ENCODE data around the gene FAM107B.

FAM107B gene

DNA sequence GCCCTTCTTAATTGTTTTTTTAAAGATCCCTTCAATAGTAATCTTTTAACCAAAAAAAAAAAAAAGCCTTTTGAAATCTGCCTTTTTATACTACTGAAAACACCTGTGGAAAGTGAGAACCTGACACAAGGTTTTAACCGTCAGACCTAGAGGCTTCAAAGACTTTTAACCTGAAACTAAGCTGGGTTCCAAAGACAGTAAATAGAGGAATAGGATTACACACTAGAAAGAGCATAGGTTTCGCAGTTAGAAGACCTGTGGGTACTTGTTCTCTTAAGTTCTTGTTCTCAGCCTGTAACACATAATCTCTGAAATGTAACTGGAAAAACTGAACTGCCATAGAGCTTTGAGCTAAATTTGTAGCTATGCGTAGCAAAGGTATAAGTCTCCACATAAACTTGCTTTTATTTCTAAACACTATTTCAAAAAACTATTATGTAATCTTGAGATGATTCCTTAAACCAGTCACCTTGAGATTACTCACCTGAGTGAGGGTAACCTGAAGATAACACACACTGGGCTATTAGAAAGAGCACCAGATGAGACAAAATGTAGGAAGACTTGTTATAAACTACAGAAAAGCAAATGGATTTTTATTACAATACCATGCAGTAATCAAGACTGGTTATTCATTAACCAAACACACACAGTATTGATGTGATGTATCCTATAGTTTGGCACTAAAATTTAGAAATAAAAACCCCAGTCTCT, 247.4 kb downstream of the FAM107B start:
- DNase-seq, result no peak

DNA sequence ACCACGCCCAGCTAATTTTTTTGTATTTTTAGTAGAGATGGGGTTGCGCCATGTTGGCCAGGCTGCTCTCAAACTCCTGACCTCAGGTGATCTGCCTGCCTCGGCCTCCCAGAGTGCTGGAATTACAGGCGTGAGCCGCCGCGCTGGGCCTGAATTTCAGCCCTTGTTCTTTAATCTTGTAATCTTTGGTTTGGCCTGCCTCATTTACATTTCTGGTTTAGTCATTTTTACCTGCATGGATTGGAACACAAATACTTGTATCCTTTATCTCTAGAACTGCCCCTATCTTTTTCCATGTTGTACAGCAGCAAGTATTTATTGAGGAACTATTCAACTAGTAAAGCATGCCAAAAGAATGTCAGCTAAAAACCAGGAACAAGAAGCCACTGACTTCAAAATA, 248.4 kb downstream of the FAM107B start:
- DNase-seq, result no peak

DNA sequence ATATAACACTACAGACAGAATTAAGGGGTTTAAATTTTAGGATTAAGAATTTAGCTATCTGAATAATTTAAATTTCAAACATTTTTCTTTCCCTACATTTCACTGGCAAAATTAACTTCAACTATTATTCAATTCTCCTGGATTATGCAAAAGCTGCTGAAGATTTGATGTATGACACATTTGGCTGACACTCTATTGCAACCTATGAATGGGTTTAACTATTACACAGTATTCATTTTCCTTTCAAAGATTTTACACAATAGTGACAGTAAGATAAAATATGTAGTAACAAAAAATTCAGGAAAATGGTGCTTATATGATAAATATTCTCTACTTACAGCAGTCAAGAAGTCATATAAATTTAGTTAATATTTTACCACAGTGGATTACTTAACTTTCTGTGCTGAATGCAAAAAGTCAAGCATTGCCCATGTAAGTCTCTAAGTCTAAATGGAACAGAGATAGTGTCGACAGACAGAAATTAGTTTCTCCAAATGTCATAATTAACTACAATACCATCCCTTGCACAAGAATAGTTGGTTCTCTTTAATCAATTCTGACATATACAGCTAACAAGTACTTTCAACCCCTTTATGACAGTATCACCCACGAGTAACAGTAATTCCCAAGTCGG, 249.9 kb downstream of the FAM107B start:
- no peak for DNase-seq

DNA sequence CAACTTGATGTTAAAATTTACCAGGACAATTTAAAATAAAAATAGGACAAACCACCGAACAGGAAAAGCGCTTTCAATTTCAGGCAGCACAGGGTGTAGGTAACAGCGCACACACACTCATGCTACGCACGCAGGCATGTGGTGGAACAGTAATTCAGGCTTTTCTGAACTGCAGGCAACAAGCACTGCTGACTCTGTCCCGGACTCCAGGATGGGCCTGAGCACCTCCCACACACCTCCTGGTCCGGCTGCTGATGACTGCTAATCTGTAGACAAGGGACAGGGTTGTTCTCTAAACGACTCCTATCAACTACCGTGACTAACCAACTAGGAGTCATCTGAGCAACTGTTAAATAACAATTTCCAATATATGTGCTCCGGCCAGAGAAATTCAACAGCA, 251.4 kb downstream of the FAM107B start:
- no peak for DNase-seq

DNA sequence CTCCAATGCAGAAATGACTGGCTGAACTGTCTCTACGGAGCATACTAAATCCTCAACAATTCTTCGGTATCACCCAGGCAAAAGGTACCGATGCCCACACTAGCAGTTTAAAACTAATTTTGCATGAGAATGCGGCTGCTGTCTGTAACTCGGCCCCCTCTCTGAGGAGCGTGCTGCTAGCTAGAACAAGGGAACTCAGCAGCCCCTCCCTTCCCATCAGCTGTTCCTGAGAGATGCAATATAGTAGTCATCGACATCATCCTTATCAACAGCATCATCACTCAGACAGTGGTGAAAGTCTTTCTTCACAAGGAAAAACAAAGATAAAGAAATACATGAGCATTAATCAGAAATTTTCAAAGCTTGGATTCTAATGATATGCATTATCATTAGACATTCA, 254.9 kb downstream of the FAM107B start:
- DNase-seq, result no peak

DNA sequence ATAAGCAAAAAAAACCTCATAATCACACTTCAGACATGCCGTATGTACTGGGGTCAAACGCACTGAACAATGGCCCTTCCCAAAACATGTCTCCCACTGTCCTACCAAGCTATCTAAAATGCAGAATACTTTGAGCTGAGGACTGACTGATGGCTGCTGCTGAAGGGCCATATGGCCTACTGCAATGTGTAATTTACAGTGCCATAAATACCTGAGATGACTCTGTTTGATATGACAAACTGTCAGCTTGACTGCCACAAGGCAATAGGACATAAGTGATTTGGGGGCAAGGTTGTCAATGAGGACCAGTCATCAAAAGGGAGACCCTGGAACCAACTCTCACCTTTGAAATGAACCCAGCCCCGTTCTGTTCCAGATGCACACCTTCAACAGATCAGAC, 256.5 kb downstream of the FAM107B start:
- DNase-seq, result no peak

DNA sequence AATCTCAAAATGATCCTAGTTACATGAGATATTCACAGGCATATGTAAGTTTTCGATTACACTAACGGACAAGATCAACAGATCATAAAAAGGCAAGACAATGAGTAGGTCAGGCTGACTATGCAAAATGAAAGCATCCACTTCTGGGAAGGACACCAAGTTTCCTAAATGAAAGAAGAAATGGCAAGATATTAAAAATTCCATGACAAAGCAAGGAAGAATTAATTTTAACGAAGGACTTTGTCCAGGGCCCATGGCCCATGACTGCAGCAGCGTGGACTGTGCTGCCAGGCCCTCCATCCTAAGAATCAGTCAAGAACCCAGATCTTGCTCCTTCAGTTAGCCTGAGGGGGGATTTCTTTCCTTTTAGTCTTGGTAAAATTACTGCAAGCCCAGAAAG, 261.6 kb downstream of the FAM107B start:
- DNase-seq, result no peak

DNA sequence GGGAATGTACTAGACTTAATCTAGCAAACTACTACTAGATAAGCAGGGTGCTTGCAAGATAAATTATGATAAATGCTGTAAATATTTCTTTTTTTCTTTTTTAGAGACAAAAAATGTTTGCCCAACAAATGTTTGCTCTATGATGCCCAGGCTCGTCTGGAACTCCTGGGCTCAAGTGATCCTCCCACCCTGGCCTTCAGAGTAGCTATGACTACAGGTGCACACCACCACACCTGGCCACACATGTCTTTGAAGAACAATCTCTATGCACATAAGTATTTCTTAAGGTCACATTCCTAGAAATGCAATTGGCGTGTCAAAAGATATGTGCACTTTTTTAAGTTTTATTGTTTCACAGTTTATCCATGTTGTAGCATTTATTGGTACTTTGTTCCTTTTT, 264.4 kb downstream of the FAM107B start:
- DNase-seq, result no peak

DNA sequence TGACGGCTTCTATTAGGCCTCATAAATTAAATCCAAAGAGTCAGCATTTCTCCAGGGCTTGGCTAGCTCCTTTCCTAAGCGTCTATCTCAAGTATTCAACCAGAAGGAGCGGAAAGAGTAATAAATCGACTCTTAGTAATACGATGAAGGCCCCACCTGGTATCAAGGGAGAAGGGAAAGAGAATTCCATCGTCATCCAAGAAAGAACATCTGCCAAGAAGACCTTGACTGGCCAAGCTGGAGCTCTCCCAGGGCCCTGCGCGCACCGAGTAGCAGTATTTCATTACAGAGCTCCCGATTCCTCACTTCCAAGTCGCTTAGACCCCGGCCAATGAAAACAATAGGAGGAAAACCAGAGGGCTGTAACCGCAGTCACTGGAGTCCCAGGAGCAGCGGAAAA, 266.0 kb downstream of the FAM107B start:
- DNase-seq, result no peak

DNA sequence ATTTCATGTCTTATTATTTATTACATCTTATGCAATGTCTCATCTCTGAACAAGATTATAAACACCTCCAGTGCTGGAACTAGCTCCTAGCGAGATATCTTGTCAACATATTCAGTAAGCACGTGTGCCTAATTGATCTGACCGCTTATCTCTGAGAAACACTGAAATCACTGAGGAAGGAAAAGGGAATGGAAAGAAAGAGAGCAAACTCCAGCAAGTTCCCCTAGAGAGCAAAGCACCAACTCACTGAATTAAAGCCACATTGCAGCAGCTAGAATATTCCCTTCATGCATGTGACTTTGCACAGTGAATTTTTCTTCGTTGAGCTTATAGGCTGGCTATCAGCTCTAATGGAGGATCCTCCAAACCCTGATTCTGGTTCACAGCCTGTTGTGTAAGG, 266.9 kb downstream of the FAM107B start:
- DNase-seq, result no peak

DNA sequence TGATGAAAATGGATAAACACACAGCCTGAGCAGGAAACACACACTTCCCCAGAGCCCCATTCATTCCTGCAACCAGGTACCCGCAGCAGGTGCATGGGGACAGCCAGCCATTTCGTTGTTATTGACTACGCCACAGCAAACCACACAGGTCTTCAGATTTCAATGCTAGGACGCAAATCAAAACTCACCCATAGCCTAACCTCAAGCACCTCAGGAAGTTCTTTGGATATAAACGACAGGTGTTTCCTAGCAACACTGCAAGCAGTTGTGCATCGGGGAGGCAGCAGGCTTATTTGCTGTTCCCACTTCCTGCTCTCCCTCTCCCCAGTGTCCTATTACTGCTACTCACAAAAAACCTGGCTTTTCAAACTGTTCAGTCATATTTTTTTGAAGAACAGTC, 267.5 kb downstream of the FAM107B start:
- no peak for DNase-seq

DNA sequence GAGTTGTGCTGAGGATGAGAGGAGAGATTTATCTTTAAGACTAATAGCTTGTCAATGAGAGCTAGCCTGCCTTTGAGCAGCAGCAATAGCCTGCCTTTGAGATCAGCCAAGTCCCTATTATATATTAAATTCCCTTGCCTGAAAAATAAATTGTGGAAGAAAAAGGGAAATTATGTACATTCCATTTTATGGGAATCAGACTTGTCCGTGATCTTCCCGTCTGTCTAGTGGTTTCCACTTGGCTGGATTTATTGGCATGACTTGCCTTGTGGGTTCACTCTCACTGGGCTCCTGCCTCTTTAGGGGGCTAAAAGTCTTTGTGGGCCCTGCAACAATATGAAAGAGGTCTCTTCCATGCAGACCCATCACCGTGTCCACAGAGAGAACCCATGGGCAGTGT, 272.3 kb downstream of the FAM107B start:
- no peak for DNase-seq

DNA sequence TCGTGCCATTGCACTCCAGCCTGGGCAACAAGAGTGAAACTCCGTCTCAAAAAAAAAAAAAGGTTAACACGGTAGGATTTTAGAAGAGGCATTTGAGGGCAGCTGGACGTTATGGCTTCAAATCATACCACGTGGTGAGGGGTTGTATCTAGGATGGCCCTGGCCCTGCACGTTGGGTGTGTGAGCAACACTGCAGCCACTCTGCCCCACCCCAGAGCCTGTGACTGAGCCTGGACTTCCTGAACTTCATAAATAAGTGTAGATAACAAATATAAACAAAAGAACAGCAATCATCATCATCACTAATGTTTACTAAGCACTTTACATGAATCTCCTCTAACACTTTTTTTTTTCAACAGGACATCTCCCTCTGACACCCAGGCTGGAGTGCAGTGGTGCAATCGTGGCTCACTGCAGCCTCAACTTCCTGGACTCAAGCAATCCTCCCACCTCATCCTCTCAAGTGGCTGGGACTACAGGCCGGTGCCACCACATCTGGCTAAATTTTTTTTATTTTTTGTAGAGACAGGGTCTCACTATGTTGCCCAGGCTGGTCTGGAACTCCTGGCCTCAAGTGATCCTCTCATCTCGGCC, 274.4 kb downstream of the FAM107B start:
- DNase-seq, result no peak

DNA sequence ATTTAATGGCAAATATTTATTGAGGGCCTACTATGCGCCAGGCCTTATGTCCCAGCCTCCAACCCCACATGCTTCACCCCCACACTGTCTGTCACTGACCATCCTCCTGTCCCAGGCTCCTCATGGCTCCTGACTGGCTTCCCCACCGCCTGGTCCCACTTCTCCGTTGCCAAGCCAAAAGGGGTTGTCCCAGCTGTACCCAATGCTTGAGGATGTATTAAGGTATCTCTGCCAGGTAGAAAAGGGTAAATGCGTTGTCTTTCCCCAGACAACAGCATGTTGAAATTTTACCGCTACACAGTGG, 275.1 kb downstream of the FAM107B start:
- no peak for DNase-seq

DNA sequence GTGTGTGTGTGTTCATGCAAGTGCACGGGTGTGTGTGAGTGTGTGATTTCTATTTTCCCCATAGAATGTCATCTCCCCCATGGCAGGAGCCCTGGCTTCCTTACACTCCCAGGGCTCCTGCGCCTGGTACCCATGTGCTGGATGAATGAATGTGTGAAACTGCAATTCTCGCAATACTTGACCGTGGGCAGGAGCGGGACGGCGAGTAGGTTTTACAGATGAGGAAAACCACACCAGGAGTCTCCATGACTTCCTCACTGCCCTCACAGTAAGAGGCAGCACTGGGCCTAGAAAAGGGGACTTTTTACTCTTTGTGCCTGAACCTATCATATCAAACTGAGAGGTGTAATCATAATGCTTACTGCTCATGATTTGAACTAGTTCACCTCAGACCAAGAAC, 276.4 kb downstream of the FAM107B start:
- no peak for DNase-seq

DNA sequence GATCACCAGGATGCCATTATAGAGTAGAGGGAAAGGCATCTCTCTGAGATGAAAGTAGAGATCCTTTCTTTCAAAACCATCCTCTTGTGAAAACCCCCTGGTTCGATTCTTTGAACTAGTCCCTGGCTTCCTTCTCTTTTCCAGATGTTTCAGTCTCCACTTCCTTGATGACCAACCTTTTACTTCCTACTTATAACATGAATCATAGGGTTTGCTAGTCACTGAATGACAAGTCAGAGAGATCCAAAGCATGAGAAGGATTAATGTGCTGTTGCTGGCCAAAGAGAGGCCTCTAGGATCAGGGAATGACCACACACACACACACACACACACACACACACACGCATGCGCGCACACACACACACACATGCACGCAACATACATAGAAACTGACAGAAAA, 282.9 kb downstream of the FAM107B start:
- DNase-seq, result no peak

DNA sequence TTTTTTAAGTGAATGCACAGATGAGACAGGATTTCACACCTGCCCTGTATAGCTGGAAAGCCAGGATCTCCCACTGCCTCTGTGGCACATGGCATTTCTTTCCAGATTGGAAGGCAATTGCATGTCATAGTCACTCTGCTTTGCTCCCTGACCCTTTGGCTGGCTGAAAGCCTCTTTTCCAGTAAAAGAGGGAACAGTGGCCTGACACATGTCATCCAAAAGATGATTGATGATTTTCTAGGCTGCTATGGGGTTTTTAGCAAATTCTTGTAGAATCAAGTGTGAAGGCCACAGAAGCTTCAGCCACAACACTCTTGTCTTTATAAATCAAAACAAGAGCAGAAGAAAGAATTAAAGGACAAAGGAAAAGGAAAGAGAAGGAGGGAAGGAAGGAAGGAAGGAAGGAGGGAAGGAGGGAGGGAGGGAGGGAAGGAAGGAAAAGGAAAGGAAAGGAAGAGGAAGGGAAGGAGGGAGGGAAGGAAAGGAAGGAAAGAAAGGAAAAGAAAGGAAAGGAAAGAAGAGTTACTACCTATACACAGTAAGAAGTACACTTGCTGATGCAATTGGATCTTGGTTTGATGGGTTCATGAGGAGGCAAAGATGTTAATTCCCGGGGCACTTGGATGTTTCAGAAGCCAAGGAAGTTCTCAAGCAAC, 285.0 kb downstream of the FAM107B start:
- no peak for DNase-seq

DNA sequence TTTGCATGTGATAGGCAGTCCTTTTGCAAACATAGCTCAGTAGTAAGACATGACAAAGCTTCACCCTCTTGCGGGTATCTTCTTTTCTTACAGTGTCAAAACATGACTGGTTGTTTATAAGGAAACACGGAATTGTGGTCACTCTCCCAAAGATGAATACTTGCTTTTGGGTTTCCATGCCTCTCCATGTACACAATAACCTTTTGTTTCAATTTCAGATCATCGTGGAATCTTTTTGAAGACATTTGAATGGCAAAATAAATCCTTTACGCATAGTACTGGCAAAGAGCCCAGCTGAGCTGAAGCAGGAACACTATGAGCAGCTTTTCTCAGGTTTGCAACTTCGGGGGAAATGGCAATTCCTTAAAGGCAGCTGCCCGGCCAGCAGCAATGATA, 287.2 kb downstream of the FAM107B start:
- DNase-seq, result no peak

DNA sequence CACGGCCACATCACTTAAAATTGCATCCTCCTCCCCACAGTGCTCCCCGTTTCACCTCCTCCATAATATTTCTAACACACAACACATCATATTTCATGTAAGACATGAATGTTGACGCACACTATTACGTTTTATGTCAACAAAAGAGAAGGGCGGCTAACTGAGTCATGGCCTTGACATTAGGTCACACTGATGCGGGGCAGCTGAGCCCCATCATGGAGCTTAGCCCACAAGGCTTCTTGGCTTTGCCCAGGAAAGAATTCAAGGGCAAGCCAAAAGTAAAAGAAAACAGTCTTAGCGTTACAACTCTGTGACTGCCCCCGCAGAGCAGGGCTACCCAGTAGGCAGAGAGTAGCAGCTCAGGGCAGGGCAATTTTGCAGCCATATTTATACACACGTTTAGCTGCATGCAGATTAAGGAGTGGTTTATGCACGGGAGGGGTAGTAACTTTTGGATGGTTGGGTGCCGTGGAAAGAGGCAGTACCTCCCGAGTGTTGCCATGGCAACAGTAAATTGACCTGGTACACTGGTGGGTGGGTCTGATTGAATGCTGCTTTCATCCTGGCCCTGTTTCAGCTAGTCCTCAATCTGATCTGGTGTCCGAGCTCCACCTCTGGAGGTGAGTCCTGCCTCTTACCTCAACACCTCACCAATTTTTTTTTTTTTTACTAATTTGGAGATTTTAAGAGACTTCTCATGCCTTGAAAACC, 287.8 kb downstream of the FAM107B start:
- no peak for DNase-seq

DNA sequence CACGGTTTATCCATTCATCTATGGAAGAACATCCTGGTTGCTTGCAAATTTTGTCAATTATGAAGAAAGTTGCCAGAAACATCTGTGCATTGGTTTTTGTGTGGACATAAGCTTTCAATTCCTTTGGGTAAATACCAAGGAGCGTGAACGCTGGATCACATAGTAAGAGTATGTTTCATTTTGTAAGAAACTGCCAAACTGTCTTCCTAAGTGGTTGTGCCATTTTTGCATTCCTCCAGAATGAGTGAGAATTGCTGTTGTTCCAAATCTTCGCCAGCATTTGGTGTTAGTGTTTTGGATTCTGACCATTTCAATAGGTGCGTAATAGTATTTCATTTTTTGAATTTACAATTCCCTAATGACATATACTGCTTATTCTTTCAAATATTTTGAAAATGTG, 288.7 kb downstream of the FAM107B start:
- DNase-seq, result no peak

DNA sequence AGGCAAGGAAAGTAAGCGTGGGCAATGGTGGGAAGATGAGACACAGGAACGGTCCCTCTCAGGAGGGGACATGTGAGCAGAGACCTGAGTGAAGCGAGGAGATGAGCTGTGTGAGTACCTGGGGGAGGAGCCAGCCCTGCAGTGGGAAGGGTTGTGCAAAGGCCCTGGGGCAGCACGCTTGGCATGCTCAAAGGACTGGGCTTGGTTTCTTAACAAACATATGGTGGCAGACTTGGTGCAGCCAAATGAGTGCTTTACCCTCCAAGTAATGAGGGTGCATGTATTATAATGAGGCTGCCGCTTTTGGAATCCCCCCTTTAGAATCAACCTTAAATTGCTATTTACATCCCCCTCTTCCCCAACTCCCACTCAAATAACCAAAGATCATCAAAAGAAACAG, 291.3 kb downstream of the FAM107B start:
- DNase-seq, result no peak

DNA sequence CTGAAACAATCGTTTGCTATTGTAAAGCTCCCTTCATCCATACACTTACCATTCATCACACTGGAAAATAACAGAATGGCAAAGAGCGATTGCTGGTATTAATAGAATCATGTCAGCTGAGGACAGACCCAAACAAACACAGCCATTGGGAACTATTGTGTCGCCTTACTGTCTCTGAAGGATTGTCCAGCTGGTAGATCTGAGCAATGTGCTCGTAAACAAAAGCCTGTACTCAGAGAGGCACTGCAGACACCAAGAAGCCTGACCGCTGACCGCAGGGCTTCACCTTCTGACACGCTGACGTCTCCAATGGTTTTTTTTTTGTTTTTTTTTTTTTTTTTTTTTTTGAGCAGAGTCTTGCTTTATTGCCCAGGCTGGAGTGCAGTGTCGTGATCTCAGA, 292.9 kb downstream of the FAM107B start:
- DNase-seq, result no peak

DNA sequence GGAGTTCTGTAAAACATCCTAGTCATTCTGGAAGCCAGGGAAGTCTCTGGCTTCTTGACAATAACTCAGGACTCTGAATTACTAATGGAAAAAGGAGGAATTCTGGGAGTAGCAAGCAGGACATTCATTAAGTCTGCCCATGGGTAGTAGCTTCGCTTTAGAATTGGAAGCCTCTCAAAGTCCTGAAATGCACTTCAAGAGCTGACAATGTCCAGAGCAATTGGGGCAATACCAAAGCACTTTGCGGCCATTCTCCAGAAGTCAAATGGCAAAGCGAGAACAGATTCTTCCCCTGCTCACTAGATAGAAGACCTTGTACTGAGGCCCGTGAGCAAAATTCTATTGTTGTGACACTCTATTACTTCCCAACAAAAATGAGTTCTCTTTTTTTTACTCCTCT, 293.7 kb downstream of the FAM107B start:
- DNase-seq, result no peak

DNA sequence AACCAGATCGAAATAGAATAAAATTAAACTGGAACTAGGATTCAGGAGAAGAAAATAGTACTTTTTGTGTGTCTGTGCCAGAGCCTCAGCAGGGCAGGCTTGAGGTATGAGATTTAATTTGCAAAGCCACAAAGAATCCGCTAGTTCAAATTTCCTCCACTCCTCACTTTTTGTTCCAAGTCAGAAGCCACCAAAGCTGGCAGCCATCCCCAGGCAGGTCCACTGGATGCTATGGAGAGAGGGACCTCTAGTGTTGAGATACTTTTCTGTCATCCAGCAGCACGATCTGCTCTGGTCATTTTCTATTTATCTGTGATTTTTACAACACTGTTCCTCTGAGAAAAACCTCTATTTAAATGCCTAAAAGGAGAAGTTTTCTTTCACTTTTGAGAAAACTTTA, 296.1 kb downstream of the FAM107B start:
- DNase-seq, result no peak

All from activated CD4-positive, CD25-positive, alpha-beta regulatory T cell (primary cell).